Measurements from ENCODE around the gene RFXANK.

GRCh38 chr19:19240476-19240875 lies 48.4 kb downstream of the RFXANK start:
- TF ChIP-seq, protein P1, sequence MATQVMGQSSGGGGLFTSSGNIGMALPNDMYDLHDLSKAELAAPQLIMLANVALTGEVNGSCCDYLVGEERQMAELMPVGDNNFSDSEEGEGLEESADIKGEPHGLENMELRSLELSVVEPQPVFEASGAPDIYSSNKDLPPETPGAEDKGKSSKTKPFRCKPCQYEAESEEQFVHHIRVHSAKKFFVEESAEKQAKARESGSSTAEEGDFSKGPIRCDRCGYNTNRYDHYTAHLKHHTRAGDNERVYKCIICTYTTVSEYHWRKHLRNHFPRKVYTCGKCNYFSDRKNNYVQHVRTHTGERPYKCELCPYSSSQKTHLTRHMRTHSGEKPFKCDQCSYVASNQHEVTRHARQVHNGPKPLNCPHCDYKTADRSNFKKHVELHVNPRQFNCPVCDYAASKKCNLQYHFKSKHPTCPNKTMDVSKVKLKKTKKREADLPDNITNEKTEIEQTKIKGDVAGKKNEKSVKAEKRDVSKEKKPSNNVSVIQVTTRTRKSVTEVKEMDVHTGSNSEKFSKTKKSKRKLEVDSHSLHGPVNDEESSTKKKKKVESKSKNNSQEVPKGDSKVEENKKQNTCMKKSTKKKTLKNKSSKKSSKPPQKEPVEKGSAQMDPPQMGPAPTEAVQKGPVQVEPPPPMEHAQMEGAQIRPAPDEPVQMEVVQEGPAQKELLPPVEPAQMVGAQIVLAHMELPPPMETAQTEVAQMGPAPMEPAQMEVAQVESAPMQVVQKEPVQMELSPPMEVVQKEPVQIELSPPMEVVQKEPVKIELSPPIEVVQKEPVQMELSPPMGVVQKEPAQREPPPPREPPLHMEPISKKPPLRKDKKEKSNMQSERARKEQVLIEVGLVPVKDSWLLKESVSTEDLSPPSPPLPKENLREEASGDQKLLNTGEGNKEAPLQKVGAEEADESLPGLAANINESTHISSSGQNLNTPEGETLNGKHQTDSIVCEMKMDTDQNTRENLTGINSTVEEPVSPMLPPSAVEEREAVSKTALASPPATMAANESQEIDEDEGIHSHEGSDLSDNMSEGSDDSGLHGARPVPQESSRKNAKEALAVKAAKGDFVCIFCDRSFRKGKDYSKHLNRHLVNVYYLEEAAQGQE (IDR thresholded peaks at IDR 0.05; ENCODE audit: borderline replicate concordance), result no peak
- TF ChIP-seq, protein P1 (CRISPR knock-in tag; IDR thresholded peaks at IDR 0.05; ENCODE audit: low read depth), result no peak
- TF ChIP-seq ARID2 (IDR thresholded peaks at IDR 0.05) (no peak), AFF1 (IDR thresholded peaks at IDR 0.05; ENCODE audit: low read depth in 1 of 2, partially characterized antibody in 2 of 2) (no peak), MYBL2 (IDR thresholded peaks at IDR 0.05; ENCODE audit: low read depth) (no peak), MYBL2 (CRISPR knock-in tag; IDR thresholded peaks at IDR 0.05; ENCODE audit: borderline replicate concordance) (no peak), CTCF (IDR thresholded peaks at IDR 0.05 in 2 of 3, conservative IDR thresholded peaks at IDR 0.05 in 1 of 3; ENCODE audit: insufficient read depth in 2 of 3, low read depth in 1 of 3, low read length in 3 of 3) (no peak), GTF2B (IDR thresholded peaks at IDR 0.05; ENCODE audit: extremely low read depth, insufficient read length) (no peak), EP300 (IDR thresholded peaks at IDR 0.05; ENCODE audit: low read length) (no peak), GTF2F1 (IDR thresholded peaks at IDR 0.05; ENCODE audit: low read depth, low read length) (no peak), POLR2A (conservative IDR thresholded peaks at IDR 0.05) (no peak), TAF7 (tag; IDR thresholded peaks at IDR 0.05) (no peak), FIP1L1 (IDR thresholded peaks at IDR 0.05; ENCODE audit: low read depth, low read length, poor library complexity, severe bottlenecking) (no peak)

Data from K562 (cell line).